HG03565 (cell line): Measurements from ENCODE around the gene SLC43A2.
A peak's percentile ranks its signal among the peaks of the same experiment; 100 is the strongest.

Source experiments
- ATAC-seq: cut with Tn5 transposase; IDR thresholded peaks from one replicate; pipeline ENCODE4 v1.9.1; 2021; ENCODE audit warnings: mild to moderate bottlenecking, moderate library complexity; ENCODE audit not compliant: unreplicated experiment

Gene SLC43A2

GRCh38 chr17:1625053-1625452, 3.6 kb downstream of the SLC43A2 start:
- ATAC-seq = no peak

- no peak for ATAC-seq
Measured at GRCh38 chr17:1624650-1625049, 4.0 kb downstream of the SLC43A2 start.

- no peak for ATAC-seq
Measured at GRCh38 chr17:1623057-1623630, 5.5 kb downstream of the SLC43A2 start.

- ATAC-seq = no peak
Measured at GRCh38 chr17:1621273-1621954, 7.2 kb downstream of the SLC43A2 start.

- no peak for ATAC-seq
Measured at GRCh38 chr17:1620486-1620885, 8.1 kb downstream of the SLC43A2 start.

GRCh38 chr17:1617620-1618174, 10.9 kb downstream of the SLC43A2 start:
- ATAC-seq = no peak

- ATAC-seq = no peak
Measured at GRCh38 chr17:1616101-1616500, 12.5 kb downstream of the SLC43A2 start.

GRCh38 chr17:1612400-1612799, 16.2 kb downstream of the SLC43A2 start:
- ATAC-seq = no peak

GRCh38 chr17:1611715-1612114, 16.9 kb downstream of the SLC43A2 start:
- no peak for ATAC-seq

GRCh38 chr17:1608676-1609075, 20.0 kb downstream of the SLC43A2 start:
- ATAC-seq = no peak

- no peak for ATAC-seq
Measured at GRCh38 chr17:1607971-1608320, 20.7 kb downstream of the SLC43A2 start.

- ATAC-seq = no peak
Measured at GRCh38 chr17:1606352-1606985, 22.2 kb downstream of the SLC43A2 start.

GRCh38 chr17:1605681-1606351, 22.8 kb downstream of the SLC43A2 start:
- no peak for ATAC-seq

GRCh38 chr17:1604831-1605528, 23.7 kb downstream of the SLC43A2 start:
- no peak for ATAC-seq

GRCh38 chr17:1601571-1601970, 27.1 kb downstream of the SLC43A2 start:
- ATAC-seq = no peak

GRCh38 chr17:1598399-1599095, 30.1 kb downstream of the SLC43A2 start:
- no peak for ATAC-seq

GRCh38 chr17:1597861-1598342, 30.7 kb downstream of the SLC43A2 start:
- ATAC-seq = no peak

- ATAC-seq = no peak
Measured at GRCh38 chr17:1593630-1593931, 35.1 kb downstream of the SLC43A2 start.

- peak; percentile 53 for ATAC-seq
Measured at GRCh38 chr17:1592751-1593629, 35.6 kb downstream of the SLC43A2 start.
